Neural cell (in vitro differentiated cells): ENCODE results near the gene PAFAH2. TPM values are rescaled to one million over a fixed set of nuclear protein-coding genes. Genes with fewer than 3 reads are reported as not detected.

Source experiments
- H2AFZ ChIP-seq: fragments of 200-600, 300-800 bp; sonication (generic), shearing (Covaris generic); 2 replicates; pipeline ENCODE4 v1.6.0; 2014; ENCODE audit warnings: low read depth, mild to moderate bottlenecking, antibody characterized with exemption, low read length, moderate library complexity
- H3F3A ChIP-seq: fragments of 200-600 bp; shearing (Covaris generic); 2 replicates; pipeline ENCODE4 v1.6.1; 2016; ENCODE audit warnings: mild to moderate bottlenecking, moderate library complexity, mixed read lengths, antibody characterized with exemption, low read length; ENCODE audit not compliant: insufficient read depth, poor library complexity, severe bottlenecking
- H3K27ac ChIP-seq: fragments of 200-600, 300-800 bp; sonication (generic), shearing (Covaris generic); 2 replicates; pipeline ENCODE4 v1.5.1; 2014; ENCODE audit warnings: mild to moderate bottlenecking, low read length, moderate library complexity
- H3K27me3 ChIP-seq: fragments of 300-800, 200-600 bp; sonication (generic), shearing (Covaris generic); 2 replicates; pipeline ENCODE4 v1.6.0; 2014; ENCODE audit warnings: mild to moderate bottlenecking, low read depth, low read length, moderate library complexity; ENCODE audit not compliant: insufficient read depth
- H3K36me3 ChIP-seq: fragments of 300-800, 200-600 bp; sonication (generic), shearing (Covaris generic); 2 replicates; pipeline ENCODE4 v1.5.1; 2014; ENCODE audit warnings: mild to moderate bottlenecking, antibody characterized with exemption, low read length, moderate library complexity; ENCODE audit not compliant: insufficient read depth
- H3K4me2 ChIP-seq: fragments of 300-800, 200-600 bp; sonication (generic), shearing (Covaris generic); 2 replicates; pipeline ENCODE4 v1.6.0; 2014; ENCODE audit warnings: mild to moderate bottlenecking, low read length
- H3K4me3 ChIP-seq: fragments of 300-800, 200-600 bp; sonication (generic), shearing (Covaris generic); 2 replicates; pipeline ENCODE4 v1.5.1; 2014; ENCODE audit warnings: mild to moderate bottlenecking, low read length, moderate library complexity
- H3K79me2 ChIP-seq: fragments of 200-600 bp; shearing (Covaris generic); replicated peaks from 2 replicates; pipeline ENCODE4 v1.6.0; 2014; ENCODE audit warnings: mild to moderate bottlenecking, low read length, moderate library complexity; ENCODE audit not compliant: insufficient read depth
- H3K9ac ChIP-seq: fragments of 300-800, 200-600 bp; sonication (generic), shearing (Covaris generic); 2 replicates; pipeline ENCODE4 v1.6.1; 2016; ENCODE audit warnings: mild to moderate bottlenecking, low read length, mixed read lengths
- H3K9me2 ChIP-seq: fragments of 200-600 bp; shearing (Covaris generic); 2 replicates; pipeline ENCODE4 v1.6.1; 2016; ENCODE audit warnings: mild to moderate bottlenecking, low read length, mixed read lengths; ENCODE audit not compliant: insufficient read depth
- H3K9me3 ChIP-seq: fragments of 200-600, 300-800 bp; sonication (generic), shearing (Covaris generic); 2 replicates; pipeline ENCODE4 v1.6.1; 2016; ENCODE audit warnings: mild to moderate bottlenecking, mixed run types, low read length, moderate library complexity, mixed read lengths
- H4K20me1 ChIP-seq: fragments of 200-600 bp; shearing (Covaris generic); 2 replicates; pipeline ENCODE4 v1.6.1; 2016; ENCODE audit warnings: mild to moderate bottlenecking, mixed run types; ENCODE audit not compliant: insufficient read depth
- CTCF ChIP-seq: fragments of 450-650 bp; IDR thresholded peaks from 2 replicates; pipeline ENCODE4 v1.5.1; 2014; ENCODE audit warnings: antibody characterized with exemption, mild to moderate bottlenecking, moderate library complexity; ENCODE audit not compliant: poor library complexity, severe bottlenecking
- EP300 ChIP-seq: fragments of 450-650 bp; conservative IDR thresholded peaks from 2 replicates; pipeline ENCODE4 v1.6.1; 2014; ENCODE audit warnings: antibody characterized with exemption, mild to moderate bottlenecking, moderate library complexity; ENCODE audit not compliant: poor library complexity, severe bottlenecking
- EZH2 ChIP-seq: fragments of 200-600, 300-800 bp; shearing (Covaris generic), sonication (generic); IDR thresholded peaks from 2 replicates; pipeline ENCODE4 v1.6.1; 2014; ENCODE audit warnings: antibody characterized with exemption, low read length, borderline replicate concordance, mild to moderate bottlenecking; ENCODE audit not compliant: insufficient read depth, poor library complexity, severe bottlenecking
- MXI1 ChIP-seq: fragments of 450-650 bp; conservative IDR thresholded peaks from 2 replicates; pipeline ENCODE4 v1.6.1; 2014; ENCODE audit warnings: antibody characterized with exemption, mild to moderate bottlenecking; ENCODE audit not compliant: poor library complexity, severe bottlenecking
- POLR2AphosphoS5 ChIP-seq: IDR thresholded peaks from 2 replicates; pipeline ENCODE4 v1.6.1; 2012
- RAD21 ChIP-seq: fragments of 450-650 bp; conservative IDR thresholded peaks from 2 replicates; pipeline ENCODE4 v1.6.1; 2014; ENCODE audit warnings: antibody characterized with exemption, mild to moderate bottlenecking, moderate library complexity
- SMC3 ChIP-seq: fragments of 450-650 bp; conservative IDR thresholded peaks from 2 replicates; pipeline ENCODE4 v1.6.1; 2014; ENCODE audit warnings: antibody characterized with exemption, mild to moderate bottlenecking, moderate library complexity; ENCODE audit not compliant: poor library complexity
- TAF1 ChIP-seq: IDR thresholded peaks from 2 replicates; pipeline ENCODE4 v1.6.1; 2012; ENCODE audit warnings: low read depth
- polyA plus RNA-seq: library from polyadenylated mRNA; depleted of rRNA; stranded (reverse); fragments of >200 nt; gene quantifications from 2 replicates; pipeline ENCODE4 v1.2.3, GENCODE V29; 2014
- TF ChIP-seq, protein P1 (sequence below): IDR thresholded peaks from 2 replicates; pipeline ENCODE4 v1.6.1; 2012; ENCODE audit warnings: borderline replicate concordance

Gene PAFAH2
- polyA plus RNA-seq, 1 donor from 2014 or later = 7.9 TPM

- H3K79me2 ChIP-seq = no peaks in the 10 kb centered on the region
- H4K20me1 ChIP-seq = no peaks in the 10 kb centered on the region
- H3K27me3 ChIP-seq = no peaks in the 10 kb centered on the region
- no peaks in the 10 kb centered on the region for H3K9me3 ChIP-seq
- no peak for TF ChIP-seq CTCF
- H3K4me2 ChIP-seq = no peak overlapping the region
- no peak overlapping the region for H2AFZ ChIP-seq
- H3K36me3 ChIP-seq = no peaks in the 10 kb centered on the region
- peak overlapping the region; percentile 70 for H3K4me3 ChIP-seq
- H3K27ac ChIP-seq = no peak overlapping the region
- H3K9me2 ChIP-seq = no peaks in the 10 kb centered on the region
- no peaks in the 10 kb centered on the region for H3F3A ChIP-seq
- no peak overlapping the region for H3K9ac ChIP-seq
These were observed 23.2 kb upstream of the PAFAH2 start for GRCh38 chr1:26020941-26021646.

DNA sequence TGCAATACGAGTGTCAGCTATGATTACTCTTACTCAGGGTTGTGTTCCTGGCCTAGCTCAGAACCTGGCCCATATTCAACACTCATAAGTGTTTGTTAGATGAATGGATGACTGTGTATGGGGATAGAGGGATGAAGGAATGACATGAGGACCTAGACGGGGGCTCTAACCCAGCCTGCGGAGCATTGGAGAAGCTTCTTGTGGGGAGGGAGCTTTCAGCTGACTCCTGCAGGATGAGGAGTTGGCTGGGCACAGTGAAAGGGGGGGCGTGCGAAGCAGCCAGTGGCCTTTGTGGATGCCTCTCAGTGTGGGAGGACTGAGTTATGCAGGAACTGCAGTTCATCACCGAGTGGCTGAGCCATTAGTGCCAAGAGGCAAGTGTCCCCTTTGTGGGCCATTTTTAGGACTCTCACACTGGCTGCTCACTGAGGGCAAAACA is 22.5 kb upstream of the PAFAH2 start:
- no peaks in the 10 kb centered on the region for H3K79me2 ChIP-seq
- no peaks in the 10 kb centered on the region for H3K9me3 ChIP-seq
- no peaks in the 10 kb centered on the region for H3K27me3 ChIP-seq
- no peak overlapping the region for H2AFZ ChIP-seq
- no peaks in the 10 kb centered on the region for H3F3A ChIP-seq
- H3K4me3 ChIP-seq = no peak overlapping the region
- no peaks in the 10 kb centered on the region for H4K20me1 ChIP-seq
- no peaks in the 10 kb centered on the region for H3K36me3 ChIP-seq
- no peak overlapping the region for H3K4me2 ChIP-seq
- no peak overlapping the region for H3K27ac ChIP-seq
- H3K9ac ChIP-seq = no peak overlapping the region
- no peaks in the 10 kb centered on the region for H3K9me2 ChIP-seq
- TF ChIP-seq, protein P1, sequence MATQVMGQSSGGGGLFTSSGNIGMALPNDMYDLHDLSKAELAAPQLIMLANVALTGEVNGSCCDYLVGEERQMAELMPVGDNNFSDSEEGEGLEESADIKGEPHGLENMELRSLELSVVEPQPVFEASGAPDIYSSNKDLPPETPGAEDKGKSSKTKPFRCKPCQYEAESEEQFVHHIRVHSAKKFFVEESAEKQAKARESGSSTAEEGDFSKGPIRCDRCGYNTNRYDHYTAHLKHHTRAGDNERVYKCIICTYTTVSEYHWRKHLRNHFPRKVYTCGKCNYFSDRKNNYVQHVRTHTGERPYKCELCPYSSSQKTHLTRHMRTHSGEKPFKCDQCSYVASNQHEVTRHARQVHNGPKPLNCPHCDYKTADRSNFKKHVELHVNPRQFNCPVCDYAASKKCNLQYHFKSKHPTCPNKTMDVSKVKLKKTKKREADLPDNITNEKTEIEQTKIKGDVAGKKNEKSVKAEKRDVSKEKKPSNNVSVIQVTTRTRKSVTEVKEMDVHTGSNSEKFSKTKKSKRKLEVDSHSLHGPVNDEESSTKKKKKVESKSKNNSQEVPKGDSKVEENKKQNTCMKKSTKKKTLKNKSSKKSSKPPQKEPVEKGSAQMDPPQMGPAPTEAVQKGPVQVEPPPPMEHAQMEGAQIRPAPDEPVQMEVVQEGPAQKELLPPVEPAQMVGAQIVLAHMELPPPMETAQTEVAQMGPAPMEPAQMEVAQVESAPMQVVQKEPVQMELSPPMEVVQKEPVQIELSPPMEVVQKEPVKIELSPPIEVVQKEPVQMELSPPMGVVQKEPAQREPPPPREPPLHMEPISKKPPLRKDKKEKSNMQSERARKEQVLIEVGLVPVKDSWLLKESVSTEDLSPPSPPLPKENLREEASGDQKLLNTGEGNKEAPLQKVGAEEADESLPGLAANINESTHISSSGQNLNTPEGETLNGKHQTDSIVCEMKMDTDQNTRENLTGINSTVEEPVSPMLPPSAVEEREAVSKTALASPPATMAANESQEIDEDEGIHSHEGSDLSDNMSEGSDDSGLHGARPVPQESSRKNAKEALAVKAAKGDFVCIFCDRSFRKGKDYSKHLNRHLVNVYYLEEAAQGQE = no peak
- no peak for TF ChIP-seq SMC3
- no peak for TF ChIP-seq EZH2
- TF ChIP-seq RAD21 = no peak
- TF ChIP-seq EP300 = no peak
- no peak for TF ChIP-seq TAF1
- no peak for TF ChIP-seq POLR2AphosphoS5
- no peak for TF ChIP-seq MXI1
- TF ChIP-seq CTCF = no peak
